Fibroblast of lung (primary cell): ENCODE results near the gene HSPBP1. TPM values are rescaled to one million over a fixed set of nuclear protein-coding genes. Genes with fewer than 3 reads are reported as not detected.

Experiments
- DNase-seq, 2 donors: peaks; one replicate each; pipeline versions ENCODE4 v3.0.0 to v3.0.0-alpha.2; 2010; ENCODE audit warnings: low read depth in 2 of 2
- H2AFZ ChIP-seq: 2 replicates; pipeline ENCODE4 v1.5.1; 2012; ENCODE audit warnings: low read length, control low read depth, inconsistent platforms
- H3K27ac ChIP-seq: 2 replicates; pipeline ENCODE4 v1.5.1; 2011; ENCODE audit warnings: low read length, control low read depth; ENCODE audit not compliant: insufficient read depth
- H3K27me3 ChIP-seq: 2 replicates; pipeline ENCODE4 v1.5.1; 2011; ENCODE audit warnings: mild to moderate bottlenecking, low read length; ENCODE audit not compliant: control insufficient read depth, insufficient read depth
- H3K36me3 ChIP-seq: 2 replicates; pipeline ENCODE4 v1.5.1; 2011; ENCODE audit warnings: low read length; ENCODE audit not compliant: control insufficient read depth, insufficient read depth
- H3K4me1 ChIP-seq: 2 replicates; pipeline ENCODE4 v1.5.1; 2011; ENCODE audit warnings: low read length; ENCODE audit not compliant: control insufficient read depth, insufficient read depth; ENCODE audit errors: extremely low read depth
- H3K4me2 ChIP-seq: 2 replicates; pipeline ENCODE4 v1.5.1; 2011; ENCODE audit warnings: low read length, control low read depth; ENCODE audit not compliant: insufficient read depth; ENCODE audit errors: extremely low read depth
- H3K4me3 ChIP-seq, 4 experiments: fragments of 200-600 bp in 1 of 4; sonication (generic) in 1 of 4; replicated peaks in 1 of 4; 2 replicates each; pipeline ENCODE4 v1.5.1; 2011 to 2016; ENCODE audit warnings: low read length in 4 of 4, low read depth in 3 of 4, mild to moderate bottlenecking in 3 of 4, control low read depth in 2 of 4, inconsistent platforms in 1 of 4, mixed read lengths in 1 of 4; ENCODE audit not compliant: insufficient read depth in 1 of 4; ENCODE audit errors: control extremely low read depth in 1 of 4
- H3K79me2 ChIP-seq: 2 replicates; pipeline ENCODE4 v1.5.1; 2012; ENCODE audit warnings: mild to moderate bottlenecking, low read length, inconsistent platforms; ENCODE audit not compliant: control insufficient read depth, insufficient read depth
- H3K9ac ChIP-seq: 2 replicates; pipeline ENCODE4 v1.5.1; 2011; ENCODE audit warnings: mild to moderate bottlenecking, low read length, control low read depth; ENCODE audit not compliant: insufficient read depth
- H3K9me3 ChIP-seq: 2 replicates; pipeline ENCODE4 v1.5.1; 2012; ENCODE audit warnings: low read depth, low read length; ENCODE audit not compliant: control insufficient read depth, insufficient read depth
- H4K20me1 ChIP-seq: 2 replicates; pipeline ENCODE4 v1.5.1; 2011; ENCODE audit warnings: low read length; ENCODE audit not compliant: control insufficient read depth, insufficient read depth; ENCODE audit errors: extremely low read depth
- CTCF ChIP-seq, 2 donors: IDR thresholded peaks in 1 of 2; conservative IDR thresholded peaks in 1 of 2; 1 replicate in 1 of 2; 2 replicates in 1 of 2; pipeline ENCODE4 v1.5.1; 2011 to 2012; ENCODE audit warnings: low read length in 2 of 2, control low read depth in 1 of 2, inconsistent platforms in 1 of 2, low read depth in 1 of 2, mild to moderate bottlenecking in 1 of 2
- EZH2 ChIP-seq: IDR thresholded peaks from 2 replicates; pipeline ENCODE4 v1.5.1; 2012; ENCODE audit warnings: low read length, control low read depth, mild to moderate bottlenecking; ENCODE audit errors: missing control alignments
- polyA plus RNA-seq, 2 donors: library from polyadenylated mRNA; depleted of rRNA in 1 of 2; stranded (reverse) in 1 of 2; unstranded in 1 of 2; fragments of >200 nt; gene quantifications; 2 replicates each; pipeline ENCODE4 v1.2.1, GENCODE V29; 2011 to 2012; ENCODE audit warnings: missing spikeins in 1 of 2
- total RNA-seq: library from RNA; depleted of rRNA; stranded (reverse); fragments of >200 nt; gene quantifications from 2 replicates; pipeline ENCODE4 v1.2.1, GENCODE V29; 2014

The HSPBP1 gene
- total and polyA plus RNA-seq, 2 donors (not counting 1 experiment from before 2014, with no cell fraction given): 12.5 to 21.5 TPM

GRCh38 chr19:55252760-55253663 is 26.9 kb downstream of the HSPBP1 start:
- H2AFZ ChIP-seq: no peak overlapping the region
- H3K27ac ChIP-seq: no peak overlapping the region
- H3K4me1 ChIP-seq: peaks cover 3% of the 10 kb centered on the region
- no peak for TF ChIP-seq EZH2
- no peak for TF ChIP-seq CTCF (conservative IDR thresholded peaks at IDR 0.05 in 1 of 2, IDR thresholded peaks at IDR 0.05 in 1 of 2; ENCODE audit: low read depth in 1 of 2, low read length in 2 of 2)
- H3K9me3 ChIP-seq: no peaks in the 10 kb centered on the region
- no peak overlapping the region for H3K4me3 ChIP-seq
- H4K20me1 ChIP-seq: peaks cover 3% of the 10 kb centered on the region
- no peak for DNase-seq
- H3K9ac ChIP-seq: no peak overlapping the region
- no peaks in the 10 kb centered on the region for H3K36me3 ChIP-seq
- H3K4me2 ChIP-seq: no peak overlapping the region
- no peaks in the 10 kb centered on the region for H3K27me3 ChIP-seq
- H3K79me2 ChIP-seq: peaks cover 98% of the 10 kb centered on the region

GRCh38 chr19:55251341-55252081 is 28.4 kb downstream of the HSPBP1 start:
- H3K79me2 ChIP-seq: peaks cover 96% of the 10 kb centered on the region
- H3K27me3 ChIP-seq: no peaks in the 10 kb centered on the region
- H2AFZ ChIP-seq: no peak overlapping the region
- no peak overlapping the region for H3K27ac ChIP-seq
- no peaks in the 10 kb centered on the region for H3K9me3 ChIP-seq
- no peak overlapping the region for H3K9ac ChIP-seq
- peaks cover 3% of the 10 kb centered on the region for H3K36me3 ChIP-seq
- DNase-seq: peak in 1 of 2 donors; percentile 67
- H4K20me1 ChIP-seq: peaks cover 3% of the 10 kb centered on the region
- peaks cover 3% of the 10 kb centered on the region for H3K4me1 ChIP-seq
- no peak overlapping the region for H3K4me3 ChIP-seq
- TF ChIP-seq CTCF (conservative IDR thresholded peaks at IDR 0.05 in 1 of 2, IDR thresholded peaks at IDR 0.05 in 1 of 2; ENCODE audit: low read depth in 1 of 2, low read length in 2 of 2) (no peak), EZH2 (no peak)
- no peak overlapping the region for H3K4me2 ChIP-seq

- Histone ChIP-seq H4K20me1 (peaks cover 3% of the 10 kb centered on the region), H3K4me1 (no peaks in the 10 kb centered on the region), H2AFZ (no peak overlapping the region), H3K9me3 (no peaks in the 10 kb centered on the region), H3K27me3 (no peaks in the 10 kb centered on the region), H3K9ac (no peak overlapping the region), H3K4me3 (no peak overlapping the region), H3K4me2 (no peak overlapping the region), H3K36me3 (peaks cover 8% of the 10 kb centered on the region), H3K27ac (no peak overlapping the region), H3K79me2 (peaks cover 86% of the 10 kb centered on the region)
- TF ChIP-seq CTCF (conservative IDR thresholded peaks at IDR 0.05 in 1 of 2, IDR thresholded peaks at IDR 0.05 in 1 of 2; ENCODE audit: low read depth in 1 of 2, low read length in 2 of 2) (no peak), EZH2 (no peak)
- DNase-seq: no peak
Measured at GRCh38 chr19:55250262-55251036, 29.5 kb downstream of the HSPBP1 start.
